ENCODE results near the gene PSMB9.

The PSMB9 gene

DNA sequence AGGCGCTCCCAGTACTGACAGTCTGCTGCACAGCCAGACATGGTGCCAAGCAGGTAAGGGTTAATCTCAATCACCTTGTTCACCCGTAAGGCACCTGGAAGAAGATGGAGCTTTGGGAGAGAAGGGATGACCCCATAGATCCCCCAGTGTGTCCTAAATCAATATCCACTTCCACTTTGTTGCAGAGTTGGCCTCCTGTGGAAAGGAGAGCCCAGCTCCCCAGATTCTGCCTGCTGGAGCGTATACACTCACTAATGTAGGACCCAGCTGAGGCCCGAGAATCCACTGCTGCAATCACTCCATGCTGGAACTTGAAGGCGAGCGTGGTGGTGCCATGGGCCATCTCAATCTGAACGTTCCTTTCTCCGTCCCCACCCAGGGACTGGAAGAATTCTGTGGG lies 11.3 kb upstream of the PSMB9 start:
- TF ChIP-seq SPI1 (IDR thresholded peaks at IDR 0.05; ENCODE audit: borderline replicate concordance, low read depth): no peak
- TF ChIP-seq, protein P1, sequence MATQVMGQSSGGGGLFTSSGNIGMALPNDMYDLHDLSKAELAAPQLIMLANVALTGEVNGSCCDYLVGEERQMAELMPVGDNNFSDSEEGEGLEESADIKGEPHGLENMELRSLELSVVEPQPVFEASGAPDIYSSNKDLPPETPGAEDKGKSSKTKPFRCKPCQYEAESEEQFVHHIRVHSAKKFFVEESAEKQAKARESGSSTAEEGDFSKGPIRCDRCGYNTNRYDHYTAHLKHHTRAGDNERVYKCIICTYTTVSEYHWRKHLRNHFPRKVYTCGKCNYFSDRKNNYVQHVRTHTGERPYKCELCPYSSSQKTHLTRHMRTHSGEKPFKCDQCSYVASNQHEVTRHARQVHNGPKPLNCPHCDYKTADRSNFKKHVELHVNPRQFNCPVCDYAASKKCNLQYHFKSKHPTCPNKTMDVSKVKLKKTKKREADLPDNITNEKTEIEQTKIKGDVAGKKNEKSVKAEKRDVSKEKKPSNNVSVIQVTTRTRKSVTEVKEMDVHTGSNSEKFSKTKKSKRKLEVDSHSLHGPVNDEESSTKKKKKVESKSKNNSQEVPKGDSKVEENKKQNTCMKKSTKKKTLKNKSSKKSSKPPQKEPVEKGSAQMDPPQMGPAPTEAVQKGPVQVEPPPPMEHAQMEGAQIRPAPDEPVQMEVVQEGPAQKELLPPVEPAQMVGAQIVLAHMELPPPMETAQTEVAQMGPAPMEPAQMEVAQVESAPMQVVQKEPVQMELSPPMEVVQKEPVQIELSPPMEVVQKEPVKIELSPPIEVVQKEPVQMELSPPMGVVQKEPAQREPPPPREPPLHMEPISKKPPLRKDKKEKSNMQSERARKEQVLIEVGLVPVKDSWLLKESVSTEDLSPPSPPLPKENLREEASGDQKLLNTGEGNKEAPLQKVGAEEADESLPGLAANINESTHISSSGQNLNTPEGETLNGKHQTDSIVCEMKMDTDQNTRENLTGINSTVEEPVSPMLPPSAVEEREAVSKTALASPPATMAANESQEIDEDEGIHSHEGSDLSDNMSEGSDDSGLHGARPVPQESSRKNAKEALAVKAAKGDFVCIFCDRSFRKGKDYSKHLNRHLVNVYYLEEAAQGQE (IDR thresholded peaks at IDR 0.05; ENCODE audit: insufficient replicate concordance, low read depth): no peak
- TF ChIP-seq, protein P2, sequence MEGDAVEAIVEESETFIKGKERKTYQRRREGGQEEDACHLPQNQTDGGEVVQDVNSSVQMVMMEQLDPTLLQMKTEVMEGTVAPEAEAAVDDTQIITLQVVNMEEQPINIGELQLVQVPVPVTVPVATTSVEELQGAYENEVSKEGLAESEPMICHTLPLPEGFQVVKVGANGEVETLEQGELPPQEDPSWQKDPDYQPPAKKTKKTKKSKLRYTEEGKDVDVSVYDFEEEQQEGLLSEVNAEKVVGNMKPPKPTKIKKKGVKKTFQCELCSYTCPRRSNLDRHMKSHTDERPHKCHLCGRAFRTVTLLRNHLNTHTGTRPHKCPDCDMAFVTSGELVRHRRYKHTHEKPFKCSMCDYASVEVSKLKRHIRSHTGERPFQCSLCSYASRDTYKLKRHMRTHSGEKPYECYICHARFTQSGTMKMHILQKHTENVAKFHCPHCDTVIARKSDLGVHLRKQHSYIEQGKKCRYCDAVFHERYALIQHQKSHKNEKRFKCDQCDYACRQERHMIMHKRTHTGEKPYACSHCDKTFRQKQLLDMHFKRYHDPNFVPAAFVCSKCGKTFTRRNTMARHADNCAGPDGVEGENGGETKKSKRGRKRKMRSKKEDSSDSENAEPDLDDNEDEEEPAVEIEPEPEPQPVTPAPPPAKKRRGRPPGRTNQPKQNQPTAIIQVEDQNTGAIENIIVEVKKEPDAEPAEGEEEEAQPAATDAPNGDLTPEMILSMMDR (IDR thresholded peaks at IDR 0.05; ENCODE audit: insufficient read depth, low read length): no peak
- no peak for TF ChIP-seq POLR2AphosphoS5 (IDR thresholded peaks at IDR 0.05; ENCODE audit: low read depth)
- TF ChIP-seq GABPA (IDR thresholded peaks at IDR 0.05; ENCODE audit: low read depth): no peak
- H3K27ac ChIP-seq (replicated peaks): peak overlapping the region; percentile 91
- H3K27me3 ChIP-seq (ENCODE audit: insufficient read depth, poor library complexity, severe bottlenecking): no peaks in the 10 kb centered on the region
- DNase-seq (ENCODE audit: low read depth in 1 of 2, low spot score in 1 of 2): no peak
- no peak overlapping the region for H3K4me3 ChIP-seq (replicated peaks; ENCODE audit: insufficient read depth, low read length)

DNA sequence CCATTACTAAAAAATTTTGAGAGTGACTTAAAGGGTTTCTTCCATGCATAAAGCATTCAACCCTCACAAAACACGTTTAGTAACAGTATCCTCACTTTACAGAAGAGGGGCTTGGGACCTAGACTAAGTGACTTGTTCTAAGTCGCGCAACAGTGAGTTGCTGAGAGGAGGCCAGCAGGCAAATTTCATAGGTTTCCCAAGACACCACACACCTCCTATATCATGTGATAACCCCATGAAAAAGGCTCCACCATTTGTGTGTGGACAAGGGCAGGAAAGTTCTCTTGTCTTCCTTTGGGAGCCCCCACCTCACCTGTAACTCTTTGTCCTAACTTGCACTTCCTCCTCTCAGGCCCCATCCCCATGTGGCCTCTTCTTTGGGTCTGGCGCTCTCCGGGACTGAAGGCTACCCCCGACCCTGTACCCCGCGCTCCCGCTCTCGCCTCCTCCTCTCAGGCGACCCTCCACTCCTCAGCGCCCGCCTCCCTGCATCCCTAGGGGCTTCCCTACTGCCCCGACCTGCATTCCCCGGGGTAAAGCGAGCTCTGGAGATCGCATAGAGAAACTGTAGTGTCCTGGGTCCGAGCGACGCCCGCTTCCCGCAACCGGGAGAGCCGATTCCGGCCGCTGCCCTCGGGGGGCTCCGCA lies 10.5 kb upstream of the PSMB9 start:
- Histone ChIP-seq H3K4me3 (replicated peaks; ENCODE audit: insufficient read depth, low read length) (peak overlapping the region; percentile 71), H3K27me3 (ENCODE audit: insufficient read depth, poor library complexity, severe bottlenecking) (no peaks in the 10 kb centered on the region), H3K27ac (replicated peaks) (peak overlapping the region; percentile 91)
- peak; percentile 75 for TF ChIP-seq SPI1 (IDR thresholded peaks at IDR 0.05; ENCODE audit: borderline replicate concordance, low read depth)
- TF ChIP-seq, protein P2 (IDR thresholded peaks at IDR 0.05; ENCODE audit: insufficient read depth, low read length): no peak
- DNase-seq (ENCODE audit: low read depth in 1 of 2, low spot score in 1 of 2): peak; percentile 22 to 47

DNA sequence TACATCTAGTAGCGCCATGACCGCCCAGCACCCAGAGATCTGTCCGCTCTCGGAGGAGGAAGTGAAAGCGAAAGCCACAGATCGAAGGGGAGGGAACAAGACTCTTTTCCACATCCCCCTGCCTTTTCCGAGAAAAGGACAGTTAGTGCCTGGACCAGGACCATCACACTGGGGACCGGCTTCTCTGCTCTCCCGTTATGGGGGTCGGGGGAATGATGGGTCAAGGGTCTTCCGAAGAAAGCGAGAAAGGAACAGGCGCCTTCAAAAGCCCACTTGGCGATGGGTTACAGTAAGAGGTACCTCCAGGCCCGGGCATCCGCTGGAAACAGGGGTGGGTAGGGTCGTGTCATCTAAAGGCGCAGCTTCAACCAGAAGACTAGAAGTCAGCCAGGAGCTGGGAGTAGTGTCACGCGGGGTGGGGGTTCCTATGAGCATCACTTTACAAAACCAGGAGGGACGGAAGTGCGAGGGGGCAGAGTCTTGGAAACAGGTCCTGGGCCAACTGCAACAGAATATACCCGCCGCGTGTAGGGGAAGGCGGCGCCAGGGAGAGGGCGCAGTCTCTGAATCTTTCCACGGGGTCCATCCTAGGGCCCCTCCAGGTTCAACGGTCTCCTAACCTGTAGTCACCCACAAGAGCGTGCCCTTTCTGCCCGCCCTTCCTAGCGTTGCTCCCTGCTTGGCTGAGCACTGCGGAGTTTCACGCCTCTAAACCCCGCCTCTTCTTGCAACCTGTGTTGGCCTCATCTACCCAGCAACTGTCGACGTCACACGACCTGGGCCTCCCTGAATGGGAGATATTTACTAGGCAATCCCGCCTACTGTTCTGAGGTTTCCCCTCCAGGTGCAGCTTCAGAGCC lies 9.8 kb upstream of the PSMB9 start, which contains the start of gene PSMB8:
PSMB8 (minus strand) TSS at position 69 of the 860 bp plus-strand sequence; CDS start at position 18, 51 bp downstream.
- Histone ChIP-seq H3K27me3 (ENCODE audit: insufficient read depth, poor library complexity, severe bottlenecking) (no peaks in the 10 kb centered on the region), H3K4me3 (replicated peaks; ENCODE audit: insufficient read depth, low read length) (peak within 1 kb of the TSS; percentile 71), H3K27ac (replicated peaks) (peak within 1 kb of the TSS; percentile 91)
- TF ChIP-seq, protein P2 (IDR thresholded peaks at IDR 0.05; ENCODE audit: insufficient read depth, low read length): no peak
- no peak for TF ChIP-seq GABPA (IDR thresholded peaks at IDR 0.05; ENCODE audit: low read depth)
- peak; percentile 73 for TF ChIP-seq POLR2AphosphoS5 (IDR thresholded peaks at IDR 0.05; ENCODE audit: low read depth)
- peak; percentile 89 for TF ChIP-seq SPI1 (IDR thresholded peaks at IDR 0.05; ENCODE audit: borderline replicate concordance, low read depth)
- TF ChIP-seq, protein P1 (IDR thresholded peaks at IDR 0.05; ENCODE audit: insufficient replicate concordance, low read depth): peak; percentile 47
- DNase-seq (ENCODE audit: low read depth in 1 of 2, low spot score in 1 of 2): peak; percentile 93 to 99
